ENCODE data around the gene SHROOM3.

The SHROOM3 gene

DNA sequence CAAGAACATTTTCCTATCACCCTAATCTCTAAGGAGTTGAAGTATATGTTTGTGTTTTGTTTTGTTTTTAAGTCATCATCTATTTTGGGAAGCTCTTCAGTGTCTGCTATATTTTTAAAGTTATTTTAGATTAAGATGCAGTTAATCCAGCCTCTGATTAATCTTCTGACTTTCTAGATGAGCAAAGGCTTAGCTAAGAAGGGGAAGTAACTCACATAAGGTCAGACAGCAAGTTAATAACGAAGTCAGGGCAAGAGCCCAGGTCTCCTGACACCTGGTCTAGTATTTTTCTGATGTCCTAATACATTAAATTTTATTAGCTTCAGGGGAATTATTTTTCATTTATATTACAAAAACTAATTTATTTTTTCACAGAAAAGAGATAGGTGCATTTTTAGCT is 294.4 kb downstream of the SHROOM3 start:
- FAIRE-seq: no peak

- no peak for FAIRE-seq
Measured at GRCh38 chr4:76729980-76730379, 295.0 kb downstream of the SHROOM3 start.

DNA sequence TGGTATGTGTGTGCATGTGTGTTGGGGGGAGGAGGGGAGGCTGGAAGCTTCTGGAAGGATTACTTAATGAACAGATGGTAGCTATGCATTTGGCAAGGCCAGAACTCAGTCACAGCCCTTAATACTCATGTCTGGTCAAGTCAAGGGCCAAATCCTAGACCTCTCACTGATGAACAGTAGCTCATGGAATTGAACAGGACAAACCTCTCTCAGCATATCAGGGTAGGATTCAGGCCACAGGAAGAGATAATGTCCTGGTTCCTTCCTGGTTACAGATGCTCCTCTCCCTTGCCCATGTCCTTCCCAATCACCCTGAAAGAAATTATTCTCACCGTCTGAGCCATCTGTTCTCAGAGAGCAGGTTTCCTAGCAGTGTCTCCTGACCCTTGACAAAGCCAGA is 297.2 kb downstream of the SHROOM3 start:
- FAIRE-seq: no peak

GRCh38 chr4:76733068-76733771 is 298.2 kb downstream of the SHROOM3 start:
- FAIRE-seq: no peak

- no peak for FAIRE-seq
Measured at GRCh38 chr4:76736414-76736813, 301.4 kb downstream of the SHROOM3 start.

DNA sequence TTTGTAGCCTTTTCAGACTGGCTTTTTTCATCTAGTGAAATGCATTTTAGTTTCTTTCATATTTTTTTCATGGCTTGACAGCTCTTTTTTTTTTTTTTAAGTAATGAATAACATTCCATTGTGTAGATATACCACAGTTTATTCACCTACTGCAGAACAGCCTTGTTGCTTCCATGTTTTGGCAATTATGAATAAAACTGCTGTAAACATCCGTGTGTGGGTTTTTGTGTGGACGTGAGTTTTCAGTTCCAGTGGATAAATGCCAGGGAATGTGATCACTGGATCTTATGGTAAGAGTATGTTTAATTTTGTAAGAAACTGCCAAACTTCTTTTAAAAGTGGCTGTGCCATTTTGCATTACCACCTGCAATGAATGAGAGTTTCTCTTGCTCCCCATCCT is 302.2 kb downstream of the SHROOM3 start:
- FAIRE-seq: no peak

- FAIRE-seq: no peak
Measured at GRCh38 chr4:76737771-76738085, 302.7 kb downstream of the SHROOM3 start.

GRCh38 chr4:76738086-76738931 is 303.3 kb downstream of the SHROOM3 start:
- FAIRE-seq: no peak

- FAIRE-seq: no peak
Measured at GRCh38 chr4:76740192-76740591, 305.2 kb downstream of the SHROOM3 start.

GRCh38 chr4:76740866-76741662 is 306.0 kb downstream of the SHROOM3 start:
- no peak for FAIRE-seq

DNA sequence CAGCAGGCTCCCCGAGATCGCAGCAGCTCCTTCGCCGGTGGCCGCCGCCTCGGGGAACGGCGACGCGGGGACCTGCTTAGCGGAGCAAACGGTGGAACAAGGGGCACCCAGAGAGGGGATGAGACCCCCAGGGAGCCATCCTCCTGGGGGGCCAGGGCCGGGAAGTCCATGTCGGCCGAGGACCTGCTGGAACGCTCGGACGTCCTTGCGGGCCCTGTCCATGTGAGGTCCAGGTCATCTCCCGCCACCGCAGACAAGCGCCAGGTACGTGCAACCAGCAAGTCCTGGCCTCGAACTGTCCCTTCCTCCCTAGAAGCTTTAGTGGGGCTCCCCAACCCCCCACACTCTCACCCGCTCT is 306.6 kb downstream of the SHROOM3 start:
- FAIRE-seq: no peak

- FAIRE-seq: no peak
Measured at GRCh38 chr4:76744241-76744921, 309.4 kb downstream of the SHROOM3 start.

DNA sequence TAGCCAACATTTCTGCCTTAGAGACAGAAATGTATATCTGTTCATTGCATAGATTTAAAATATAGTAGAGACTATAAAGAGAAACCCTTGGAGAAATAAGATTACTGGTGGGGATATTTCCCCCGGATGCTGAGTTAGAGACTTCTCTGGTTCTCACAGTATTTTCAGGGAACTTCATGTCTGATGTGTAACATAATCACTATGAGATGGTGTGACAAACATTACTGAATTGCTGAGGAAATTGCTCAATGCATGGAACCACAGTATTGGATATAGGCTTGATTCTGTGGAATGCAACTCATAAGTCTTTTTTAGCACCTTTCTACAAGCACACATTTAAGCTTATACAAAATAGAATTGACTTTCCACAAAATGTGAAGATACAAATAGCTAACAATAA is 310.2 kb downstream of the SHROOM3 start:
- no peak for FAIRE-seq

DNA sequence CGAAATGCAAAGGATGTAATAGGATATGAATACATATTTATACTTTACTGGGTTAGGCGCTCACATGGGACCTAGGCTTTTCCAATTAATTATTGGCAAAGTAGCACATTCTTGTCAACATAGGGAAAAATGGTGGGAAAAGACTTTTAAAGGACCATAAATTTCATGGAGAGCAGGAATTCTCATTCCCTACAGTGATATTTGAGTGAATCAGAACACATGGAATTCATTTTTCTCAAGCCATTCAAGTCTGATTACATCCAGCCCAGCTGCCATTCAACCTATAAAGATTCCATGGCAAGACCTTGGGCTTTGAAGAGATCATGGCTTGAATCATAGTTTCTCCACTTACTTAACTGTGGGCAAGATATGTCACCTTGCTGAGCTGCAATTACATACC is 312.5 kb downstream of the SHROOM3 start:
- FAIRE-seq: no peak

- FAIRE-seq: no peak
Measured at GRCh38 chr4:76748649-76749048, 313.6 kb downstream of the SHROOM3 start.

GRCh38 chr4:76749355-76749754 is 314.3 kb downstream of the SHROOM3 start:
- FAIRE-seq: no peak

GRCh38 chr4:76750716-76751115 is 315.7 kb downstream of the SHROOM3 start:
- no peak for FAIRE-seq

- no peak for FAIRE-seq
Measured at GRCh38 chr4:76751612-76752343, 316.7 kb downstream of the SHROOM3 start.

DNA sequence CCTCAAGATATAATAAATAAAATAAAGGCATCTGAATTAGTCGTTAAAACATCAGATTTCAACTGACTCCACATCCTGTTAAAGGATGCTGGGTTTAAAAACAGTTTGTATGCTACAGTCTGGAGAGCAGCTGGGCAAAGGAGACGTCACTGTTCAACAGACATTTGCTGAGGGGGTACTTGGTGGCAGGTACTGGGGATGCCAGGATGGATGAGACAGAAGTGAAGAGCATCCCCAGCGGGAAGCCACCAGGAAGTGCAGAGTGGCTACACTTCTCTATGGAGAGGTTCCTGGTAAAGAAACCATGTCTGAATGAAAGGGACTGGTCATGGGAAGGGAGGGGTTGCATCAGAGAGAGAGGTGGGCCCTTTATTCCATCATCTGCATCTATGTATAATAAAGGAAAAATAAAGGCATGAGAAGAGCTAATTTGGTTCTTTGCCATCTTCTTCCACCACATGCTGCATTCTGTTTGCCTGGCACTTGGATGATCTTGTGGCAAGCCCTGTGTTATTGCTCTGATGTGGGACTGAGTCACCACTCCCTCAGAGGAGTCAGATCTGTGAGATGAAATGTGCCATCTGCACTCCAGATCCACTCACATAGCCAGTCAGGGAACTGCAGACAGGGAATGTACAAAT is 318.0 kb downstream of the SHROOM3 start:
- no peak for FAIRE-seq

DNA sequence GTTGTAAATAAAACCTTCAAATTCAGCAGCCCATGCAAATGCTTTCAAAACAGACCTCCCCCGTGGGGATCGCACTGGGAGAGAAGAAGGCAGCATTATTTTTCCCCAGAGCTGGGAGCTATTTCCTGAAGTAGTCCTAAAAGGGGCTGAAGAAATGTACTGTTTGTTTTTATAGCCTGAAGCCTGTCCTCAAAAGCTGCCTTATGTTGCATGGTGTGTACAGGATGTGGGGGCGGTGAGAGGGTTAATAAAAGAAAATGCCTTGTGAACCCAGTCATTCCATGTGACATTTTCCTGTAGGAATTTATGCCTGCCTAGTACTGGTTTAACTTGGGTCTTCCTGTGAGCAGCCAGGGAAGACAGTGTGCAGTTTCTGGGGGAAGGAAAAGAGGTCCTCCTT is 318.8 kb downstream of the SHROOM3 start:
- no peak for FAIRE-seq

DNA sequence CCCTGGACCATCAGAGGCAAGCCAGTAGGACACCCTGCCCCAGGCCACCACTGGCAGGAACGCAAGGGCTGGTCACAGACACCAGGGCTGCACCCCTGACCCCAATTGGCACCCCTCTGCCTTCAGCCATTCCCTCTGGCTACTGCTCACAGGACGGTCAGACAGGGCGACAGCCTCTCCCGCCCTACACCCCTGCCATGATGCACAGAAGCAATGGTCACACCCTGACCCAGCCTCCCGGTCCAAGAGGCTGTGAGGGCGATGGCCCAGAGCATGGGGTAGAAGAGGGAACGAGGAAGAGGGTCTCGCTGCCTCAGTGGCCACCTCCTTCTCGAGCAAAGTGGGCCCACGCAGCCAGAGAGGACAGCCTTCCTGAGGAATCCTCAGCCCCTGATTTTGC is 319.4 kb downstream of the SHROOM3 start:
- no peak for FAIRE-seq

DNA sequence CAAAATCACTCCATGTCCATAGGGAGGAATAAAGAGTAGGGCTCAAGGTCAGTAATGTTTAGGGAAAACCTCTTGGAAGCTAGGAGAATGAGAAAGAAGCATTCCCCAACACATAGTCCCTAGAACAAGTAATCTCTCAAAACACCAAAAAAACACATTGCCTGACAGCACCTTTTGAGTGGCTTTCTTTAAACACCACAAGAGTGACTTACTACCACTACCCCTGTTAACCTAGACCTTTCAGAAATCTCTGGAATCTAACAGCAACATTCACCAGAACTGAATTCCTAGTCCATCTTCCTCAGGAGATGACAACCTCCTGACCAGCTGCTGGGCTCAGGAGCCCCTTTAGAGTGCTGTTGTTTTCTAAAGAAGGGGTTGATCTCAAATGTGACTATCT is 320.7 kb downstream of the SHROOM3 start:
- no peak for FAIRE-seq

Data from colon (tissue), 2 donors.